Neural progenitor cell (in vitro differentiated cells): ENCODE data around the gene OTOP2. TPM values are rescaled to one million over a fixed set of nuclear protein-coding genes. Genes with fewer than 3 reads are reported as not detected.

Source experiments
- DNase-seq: peaks from one replicate; pipeline ENCODE4 v3.0.0-alpha.2; 2016; ENCODE audit warnings: low spot score
- H2AFZ ChIP-seq: fragments of 200-600 bp; sonication (generic); replicated peaks from 2 replicates; pipeline ENCODE4 v1.6.1; 2016; ENCODE audit warnings: antibody characterized with exemption
- H3F3A ChIP-seq: fragments of 200-600 bp; sonication (generic); 2 replicates; pipeline ENCODE4 v1.6.1; 2016; ENCODE audit warnings: antibody characterized with exemption, low read depth
- H3K27ac ChIP-seq: fragments of 200-600 bp; sonication (generic); 2 replicates; pipeline ENCODE4 v1.5.1; 2016; ENCODE audit warnings: mild to moderate bottlenecking
- H3K27me3 ChIP-seq: fragments of 200-600 bp; sonication (generic); 2 replicates; pipeline ENCODE4 v1.6.1; 2016; ENCODE audit warnings: mild to moderate bottlenecking, moderate library complexity
- H3K36me3 ChIP-seq: fragments of 200-600 bp; sonication (generic); 2 replicates; pipeline ENCODE4 v1.5.1; 2016
- H3K4me1 ChIP-seq: fragments of 200-600 bp; sonication (generic); 2 replicates; pipeline ENCODE4 v1.6.1; 2016; ENCODE audit warnings: mixed run types
- H3K4me2 ChIP-seq: fragments of 200-600 bp; sonication (generic); 2 replicates; pipeline ENCODE4 v1.6.1; 2016
- H3K4me3 ChIP-seq: fragments of 200-600 bp; sonication (generic); 2 replicates; pipeline ENCODE4 v1.5.1; 2016
- H3K79me2 ChIP-seq: fragments of 200-600 bp; sonication (generic); 2 replicates; pipeline ENCODE4 v1.6.1; 2016; ENCODE audit warnings: low read depth
- H3K9ac ChIP-seq: fragments of 200-600 bp; sonication (generic); 2 replicates; pipeline ENCODE4 v1.6.1; 2016
- H3K9me3 ChIP-seq: fragments of 200-600 bp; sonication (generic); 2 replicates; pipeline ENCODE4 v1.5.1; 2016; ENCODE audit warnings: low read depth
- H4K20me1 ChIP-seq: fragments of 200-600 bp; sonication (generic); 2 replicates; pipeline ENCODE4 v1.6.1; 2016; ENCODE audit warnings: low read depth
- H3K27ac Mint-ChIP-seq: 3 replicates; pipeline ENCODE4 v1.8.0; 2021; ENCODE audit warnings: mixed read lengths
- H3K27me3 Mint-ChIP-seq: 2 replicates; pipeline ENCODE4 v1.8.0; 2022; ENCODE audit warnings: low read depth, mild to moderate bottlenecking, inconsistent platforms, moderate library complexity, mixed read lengths; ENCODE audit not compliant: insufficient read depth
- H3K36me3 Mint-ChIP-seq: 3 replicates; pipeline ENCODE4 v1.8.0; 2021; ENCODE audit warnings: mixed read lengths
- H3K4me1 Mint-ChIP-seq: 3 replicates; pipeline ENCODE4 v1.8.0; 2021; ENCODE audit warnings: mixed read lengths
- H3K4me3 Mint-ChIP-seq: 3 replicates; pipeline ENCODE4 v1.8.0; 2021; ENCODE audit warnings: mild to moderate bottlenecking, moderate library complexity, mixed read lengths
- H3K9me3 Mint-ChIP-seq: 3 replicates; pipeline ENCODE4 v1.8.0; 2020; ENCODE audit warnings: mixed read lengths
- EZH2 ChIP-seq: fragments of 200-600 bp; sonication (generic); IDR thresholded peaks from 2 replicates; pipeline ENCODE4 v1.6.1; 2017; ENCODE audit warnings: antibody characterized with exemption, mild to moderate bottlenecking, moderate library complexity
- EZH2phosphoT487 ChIP-seq: fragments of 200-600 bp; sonication (generic); IDR thresholded peaks from 2 replicates; pipeline ENCODE4 v1.6.1; 2017; ENCODE audit warnings: antibody characterized with exemption
- total RNA-seq: library from RNA; depleted of rRNA; stranded (reverse); fragments of >200 nt; gene quantifications from 2 replicates; pipeline ENCODE4 v1.2.3, GENCODE V29; 2015; ENCODE audit warnings: low replicate concordance
- TF ChIP-seq, protein P1 (sequence below): fragments of 200-600 bp; sonication (generic); IDR thresholded peaks from 2 replicates; pipeline ENCODE4 v1.5.1; 2017; ENCODE audit warnings: antibody characterized with exemption, mild to moderate bottlenecking

The OTOP2 gene
- total RNA-seq, 1 donor from 2014 or later = not detected

DNA sequence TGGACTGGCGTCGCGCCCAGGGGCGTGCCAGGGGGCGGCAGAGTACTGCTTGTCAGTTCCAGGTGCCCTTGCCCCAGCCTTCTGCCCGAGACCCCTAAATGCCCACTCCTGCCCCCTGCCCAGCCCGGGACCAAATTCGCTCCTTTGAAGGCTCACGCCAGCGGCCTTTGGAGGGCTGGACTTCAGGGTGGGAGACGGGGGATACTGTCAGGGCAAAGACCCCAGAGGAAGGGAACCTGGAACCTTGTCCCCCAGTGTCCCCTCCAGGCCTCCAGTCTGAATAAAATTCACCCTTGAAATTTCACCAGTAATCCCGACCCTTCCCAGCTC lies 12.4 kb downstream of the OTOP2 start:
- H3K9ac ChIP-seq = no peak overlapping the region
- H3K4me2 ChIP-seq = peak overlapping the region; percentile 64
- H2AFZ ChIP-seq = no peak overlapping the region
- H3K79me2 ChIP-seq = no peaks in the 10 kb centered on the region
- peak; percentile 2 for TF ChIP-seq EZH2
- TF ChIP-seq EZH2phosphoT487 = peak; percentile 14
- TF ChIP-seq, protein P1, sequence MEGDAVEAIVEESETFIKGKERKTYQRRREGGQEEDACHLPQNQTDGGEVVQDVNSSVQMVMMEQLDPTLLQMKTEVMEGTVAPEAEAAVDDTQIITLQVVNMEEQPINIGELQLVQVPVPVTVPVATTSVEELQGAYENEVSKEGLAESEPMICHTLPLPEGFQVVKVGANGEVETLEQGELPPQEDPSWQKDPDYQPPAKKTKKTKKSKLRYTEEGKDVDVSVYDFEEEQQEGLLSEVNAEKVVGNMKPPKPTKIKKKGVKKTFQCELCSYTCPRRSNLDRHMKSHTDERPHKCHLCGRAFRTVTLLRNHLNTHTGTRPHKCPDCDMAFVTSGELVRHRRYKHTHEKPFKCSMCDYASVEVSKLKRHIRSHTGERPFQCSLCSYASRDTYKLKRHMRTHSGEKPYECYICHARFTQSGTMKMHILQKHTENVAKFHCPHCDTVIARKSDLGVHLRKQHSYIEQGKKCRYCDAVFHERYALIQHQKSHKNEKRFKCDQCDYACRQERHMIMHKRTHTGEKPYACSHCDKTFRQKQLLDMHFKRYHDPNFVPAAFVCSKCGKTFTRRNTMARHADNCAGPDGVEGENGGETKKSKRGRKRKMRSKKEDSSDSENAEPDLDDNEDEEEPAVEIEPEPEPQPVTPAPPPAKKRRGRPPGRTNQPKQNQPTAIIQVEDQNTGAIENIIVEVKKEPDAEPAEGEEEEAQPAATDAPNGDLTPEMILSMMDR = no peak
- H3K4me3 Mint-ChIP-seq = no peak overlapping the region
- no peak overlapping the region for H3K27ac ChIP-seq
- no peak for DNase-seq
- H3K27me3 ChIP-seq = peaks cover 99% of the 10 kb centered on the region
- H3K9me3 Mint-ChIP-seq = no peaks in the 10 kb centered on the region
- peaks cover 40% of the 10 kb centered on the region for H4K20me1 ChIP-seq
- H3K27ac Mint-ChIP-seq = no peak overlapping the region
- peaks cover 7% of the 10 kb centered on the region for H3K4me1 ChIP-seq
- H3K36me3 Mint-ChIP-seq = no peaks in the 10 kb centered on the region
- H3K36me3 ChIP-seq = no peaks in the 10 kb centered on the region
- peaks cover 64% of the 10 kb centered on the region for H3K27me3 Mint-ChIP-seq
- H3K4me1 Mint-ChIP-seq = no peaks in the 10 kb centered on the region
- no peaks in the 10 kb centered on the region for H3F3A ChIP-seq
- H3K4me3 ChIP-seq = no peak overlapping the region
- H3K9me3 ChIP-seq = no peaks in the 10 kb centered on the region

DNA sequence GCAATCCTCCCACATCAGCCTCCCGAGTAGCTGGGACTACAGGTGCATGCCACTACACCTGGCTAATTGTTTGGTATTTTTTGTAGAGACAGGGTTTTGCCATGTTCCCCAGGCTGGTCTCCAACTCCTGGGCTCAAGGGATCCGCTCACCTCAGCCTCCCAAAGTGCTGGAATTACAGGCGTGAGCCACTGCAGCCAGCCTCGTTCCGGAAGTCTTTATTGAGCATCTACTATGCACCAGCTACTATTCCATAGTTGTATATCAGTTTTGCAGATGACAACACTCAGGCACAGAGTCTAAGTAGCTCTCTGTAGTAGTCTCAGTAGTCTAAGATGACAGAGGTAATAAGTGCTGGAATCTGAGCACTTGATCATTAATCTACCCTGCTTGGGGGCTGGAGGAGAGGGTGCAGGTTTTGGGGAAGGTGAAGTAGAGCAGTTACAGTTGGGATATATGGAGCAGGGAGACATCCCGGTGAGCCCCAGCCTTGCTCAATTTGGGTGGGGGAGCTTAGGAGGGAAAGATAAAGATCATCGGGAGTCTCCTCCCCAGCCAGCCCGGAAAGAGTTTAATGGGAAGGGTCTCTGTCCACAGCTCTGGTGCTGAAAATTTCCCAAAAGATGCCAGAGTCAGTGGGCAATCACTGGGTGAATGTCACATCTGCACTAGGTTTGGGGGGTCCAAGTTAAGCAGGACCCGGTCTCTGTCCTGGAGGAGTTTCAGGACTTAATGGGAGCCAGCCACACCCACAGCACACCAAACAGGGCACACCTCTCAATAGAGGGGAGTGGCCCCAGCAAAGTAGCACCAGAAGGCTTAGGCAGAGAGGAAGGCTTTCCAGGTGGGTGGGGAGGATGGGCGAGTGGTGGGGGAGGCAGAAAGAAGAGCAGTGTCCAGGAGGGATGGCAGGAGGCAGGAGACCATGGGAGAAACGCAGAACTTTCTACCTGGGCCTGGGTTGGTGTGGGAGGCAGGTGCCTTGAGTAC lies 13.3 kb downstream of the OTOP2 start:
- no peaks in the 10 kb centered on the region for H3K4me1 Mint-ChIP-seq
- Histone ChIP-seq H3K36me3 (no peaks in the 10 kb centered on the region), H4K20me1 (peaks cover 40% of the 10 kb centered on the region), H3K4me3 (no peak overlapping the region), H3K4me2 (no peak overlapping the region), H3K27ac (no peak overlapping the region), H2AFZ (no peak overlapping the region), H3K9me3 (no peaks in the 10 kb centered on the region), H3K9ac (no peak overlapping the region), H3F3A (no peaks in the 10 kb centered on the region), H3K27me3 (peaks cover 93% of the 10 kb centered on the region), H3K79me2 (no peaks in the 10 kb centered on the region), H3K4me1 (peaks cover 7% of the 10 kb centered on the region)
- H3K4me3 Mint-ChIP-seq = no peak overlapping the region
- DNase-seq = peak; percentile 71
- H3K9me3 Mint-ChIP-seq = no peaks in the 10 kb centered on the region
- no peak overlapping the region for H3K27ac Mint-ChIP-seq
- H3K36me3 Mint-ChIP-seq = no peaks in the 10 kb centered on the region
- TF ChIP-seq EZH2phosphoT487 (no peak), EZH2 (no peak)
- TF ChIP-seq, protein P1 = no peak
- H3K27me3 Mint-ChIP-seq = peaks cover 61% of the 10 kb centered on the region

DNA sequence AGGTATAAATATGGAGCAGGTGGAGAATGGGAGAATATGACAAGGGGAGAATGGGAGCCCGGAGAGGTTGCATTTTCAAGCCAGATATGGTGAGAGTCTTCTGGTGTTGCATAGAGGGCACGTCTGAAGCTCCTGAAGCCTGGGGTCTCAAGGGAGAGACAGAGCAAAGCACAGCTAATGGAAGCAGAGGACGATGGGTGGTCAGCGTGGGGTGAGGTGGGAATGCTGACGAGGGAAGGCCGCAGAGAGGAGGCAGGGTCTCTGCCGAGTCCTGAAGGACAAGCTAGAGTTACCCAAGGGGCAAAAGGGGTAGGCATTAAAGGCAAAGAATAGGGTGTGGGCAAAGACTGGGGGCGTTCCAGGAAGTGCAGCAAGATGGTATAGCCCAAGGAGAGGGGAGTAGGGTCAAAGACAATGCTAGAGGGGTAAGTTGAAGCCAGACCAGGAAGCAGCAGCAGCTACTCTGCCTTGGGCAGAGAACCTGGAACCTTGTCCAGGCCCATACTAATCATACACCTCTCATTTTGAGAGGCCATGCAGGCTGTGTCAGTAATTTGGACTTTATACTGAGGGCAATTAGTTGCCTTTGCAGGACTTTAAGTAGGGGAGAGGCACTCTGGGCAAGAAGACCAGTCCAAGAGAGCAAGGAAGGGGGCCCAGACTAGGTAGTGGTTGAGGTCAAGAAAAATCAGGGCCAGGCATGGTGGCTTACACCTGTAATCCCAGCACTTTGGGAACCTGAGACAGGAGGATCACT lies 14.3 kb downstream of the OTOP2 start:
- H3K27ac ChIP-seq = no peak overlapping the region
- no peak overlapping the region for H3K9ac ChIP-seq
- Mint-ChIP-seq H3K36me3 (no peaks in the 10 kb centered on the region), H3K4me1 (no peaks in the 10 kb centered on the region), H3K27me3 (peaks cover 58% of the 10 kb centered on the region), H3K27ac (no peak overlapping the region), H3K9me3 (no peaks in the 10 kb centered on the region), H3K4me3 (no peak overlapping the region)
- peaks cover 7% of the 10 kb centered on the region for H3K4me1 ChIP-seq
- H3K4me3 ChIP-seq = no peak overlapping the region
- H3K27me3 ChIP-seq = peaks cover 85% of the 10 kb centered on the region
- H4K20me1 ChIP-seq = peaks cover 36% of the 10 kb centered on the region
- H2AFZ ChIP-seq = no peak overlapping the region
- DNase-seq = no peak
- no peaks in the 10 kb centered on the region for H3K79me2 ChIP-seq
- H3K4me2 ChIP-seq = no peak overlapping the region
- TF ChIP-seq EZH2 (no peak), EZH2phosphoT487 (no peak)
- TF ChIP-seq, protein P1 = no peak
- H3K36me3 ChIP-seq = no peaks in the 10 kb centered on the region
- H3K9me3 ChIP-seq = no peaks in the 10 kb centered on the region
- no peaks in the 10 kb centered on the region for H3F3A ChIP-seq
